GM12872 (cell line): ENCODE results near the gene CELSR1.

Experiments used
- TF ChIP-seq, protein P1 (sequence below): IDR thresholded peaks from 3 replicates; pipeline ENCODE4 v1.5.1; 2011; ENCODE audit warnings: low read depth, mild to moderate bottlenecking, low read length, moderate library complexity; ENCODE audit not compliant: insufficient read depth

The CELSR1 gene

DNA sequence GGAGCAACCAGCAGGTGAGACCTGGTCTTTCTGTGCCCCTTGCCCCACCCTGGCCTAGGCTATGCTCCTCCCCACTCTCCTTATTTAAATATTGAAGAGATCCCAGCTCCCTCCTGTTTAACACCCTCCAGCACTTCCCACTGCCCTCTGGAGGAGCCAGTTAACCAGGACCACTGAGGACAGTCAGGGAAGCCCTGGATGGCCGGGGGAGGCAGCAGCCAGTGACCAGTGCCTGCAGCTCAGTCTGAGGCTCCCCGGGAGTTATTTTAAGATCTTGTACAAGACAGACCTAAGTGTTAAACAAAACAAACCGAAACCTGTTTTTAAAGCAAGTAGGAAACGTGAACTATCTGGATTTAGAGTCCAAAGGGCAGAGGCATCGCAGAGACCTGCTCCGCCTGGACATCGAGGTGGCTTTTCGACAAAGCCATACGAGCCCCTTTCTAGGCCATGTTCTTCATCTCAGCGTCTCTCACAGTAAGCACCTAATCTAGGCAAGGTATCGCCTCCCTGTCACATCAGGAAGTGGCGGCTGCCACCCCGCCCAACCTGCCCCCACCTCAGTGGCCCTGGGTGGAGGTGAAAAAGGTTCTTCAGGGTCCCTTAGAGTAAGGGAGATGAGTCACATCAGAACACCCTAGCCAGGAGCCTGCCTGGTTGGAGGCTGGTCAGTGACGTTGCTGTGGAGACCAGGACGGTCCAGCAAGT lies 166.7 kb downstream of the CELSR1 start:
- TF ChIP-seq, protein P1, sequence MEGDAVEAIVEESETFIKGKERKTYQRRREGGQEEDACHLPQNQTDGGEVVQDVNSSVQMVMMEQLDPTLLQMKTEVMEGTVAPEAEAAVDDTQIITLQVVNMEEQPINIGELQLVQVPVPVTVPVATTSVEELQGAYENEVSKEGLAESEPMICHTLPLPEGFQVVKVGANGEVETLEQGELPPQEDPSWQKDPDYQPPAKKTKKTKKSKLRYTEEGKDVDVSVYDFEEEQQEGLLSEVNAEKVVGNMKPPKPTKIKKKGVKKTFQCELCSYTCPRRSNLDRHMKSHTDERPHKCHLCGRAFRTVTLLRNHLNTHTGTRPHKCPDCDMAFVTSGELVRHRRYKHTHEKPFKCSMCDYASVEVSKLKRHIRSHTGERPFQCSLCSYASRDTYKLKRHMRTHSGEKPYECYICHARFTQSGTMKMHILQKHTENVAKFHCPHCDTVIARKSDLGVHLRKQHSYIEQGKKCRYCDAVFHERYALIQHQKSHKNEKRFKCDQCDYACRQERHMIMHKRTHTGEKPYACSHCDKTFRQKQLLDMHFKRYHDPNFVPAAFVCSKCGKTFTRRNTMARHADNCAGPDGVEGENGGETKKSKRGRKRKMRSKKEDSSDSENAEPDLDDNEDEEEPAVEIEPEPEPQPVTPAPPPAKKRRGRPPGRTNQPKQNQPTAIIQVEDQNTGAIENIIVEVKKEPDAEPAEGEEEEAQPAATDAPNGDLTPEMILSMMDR = no peak

DNA sequence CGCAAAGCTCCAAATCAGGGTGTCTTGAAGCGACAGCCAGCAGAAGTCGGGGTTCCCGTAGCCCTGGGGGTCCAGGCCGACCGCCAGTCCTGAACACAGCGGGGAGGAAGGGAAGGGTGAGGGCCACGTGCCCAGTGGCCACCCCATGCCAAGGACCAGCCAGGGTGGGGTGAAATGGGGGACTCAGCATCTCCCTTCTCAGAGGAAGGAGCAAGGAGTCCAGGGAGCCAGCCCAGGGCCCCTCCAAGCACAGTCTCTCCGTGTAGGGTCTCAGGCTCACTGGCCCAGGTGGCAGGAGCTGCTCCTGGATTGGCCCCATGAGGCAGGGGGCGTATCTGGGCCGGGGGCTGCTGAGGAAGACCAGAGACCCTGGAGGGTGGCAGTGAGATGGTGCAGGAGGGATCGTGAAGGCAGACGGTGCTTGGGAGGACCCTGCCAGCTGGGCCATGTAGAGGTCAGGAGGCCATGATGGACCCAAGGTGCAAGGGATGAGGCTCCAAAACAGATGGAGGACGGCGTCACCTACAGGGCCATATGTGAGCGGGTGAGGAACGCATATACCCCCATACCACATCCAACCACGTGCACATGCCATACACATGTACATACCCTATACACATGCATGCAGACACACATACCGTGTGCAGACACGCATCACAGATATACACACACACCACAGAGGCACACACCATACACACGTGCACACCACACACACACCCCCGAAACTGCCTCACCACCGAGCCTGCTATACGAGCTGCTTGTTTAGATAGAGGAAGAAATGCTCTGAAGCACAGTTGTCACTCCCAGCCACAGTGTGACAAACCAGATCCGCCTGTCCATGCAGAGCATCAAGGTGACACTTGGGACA lies 167.5 kb downstream of the CELSR1 start:
- TF ChIP-seq, protein P1 = no peak

DNA sequence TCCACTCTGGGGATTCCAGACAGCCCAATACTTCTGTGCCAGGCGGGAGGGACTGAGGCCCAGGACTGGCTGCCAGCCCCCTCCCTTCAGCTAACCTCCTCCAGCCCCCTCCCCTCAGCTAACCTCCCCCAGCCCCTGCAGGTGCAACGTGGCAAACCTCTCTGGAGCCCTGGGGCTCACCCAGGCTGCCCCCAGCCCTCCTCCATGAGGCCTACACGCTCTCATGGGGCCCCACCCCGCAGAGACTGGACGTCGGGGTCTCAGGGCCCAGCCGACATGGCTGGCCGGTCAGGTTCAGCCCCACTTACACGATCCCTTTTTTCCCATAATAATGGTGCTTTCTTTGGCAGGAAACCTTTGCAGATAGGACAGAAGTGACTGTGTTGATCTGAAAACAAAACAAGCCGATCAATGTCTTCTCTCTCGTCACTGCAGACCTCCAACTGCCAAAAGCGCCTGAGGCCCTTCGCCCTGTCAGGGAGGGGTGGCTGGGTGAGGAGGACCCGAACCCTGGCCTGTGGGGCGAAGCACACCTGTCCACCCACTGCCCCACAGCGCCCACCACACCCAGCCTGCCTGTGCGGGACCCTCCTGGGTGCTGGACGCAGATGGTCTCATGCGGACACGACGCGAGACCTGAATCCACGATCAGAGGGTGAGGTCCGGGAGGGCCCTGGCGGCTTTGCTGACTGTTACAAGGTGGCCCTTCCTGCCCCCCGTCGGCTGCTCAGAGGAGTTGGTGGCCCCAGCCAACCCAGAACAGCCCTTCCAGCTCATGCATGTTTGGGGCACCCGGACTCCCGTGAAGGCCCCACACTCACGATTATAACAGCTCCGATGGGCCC lies 168.3 kb downstream of the CELSR1 start:
- TF ChIP-seq, protein P1 = no peak

DNA sequence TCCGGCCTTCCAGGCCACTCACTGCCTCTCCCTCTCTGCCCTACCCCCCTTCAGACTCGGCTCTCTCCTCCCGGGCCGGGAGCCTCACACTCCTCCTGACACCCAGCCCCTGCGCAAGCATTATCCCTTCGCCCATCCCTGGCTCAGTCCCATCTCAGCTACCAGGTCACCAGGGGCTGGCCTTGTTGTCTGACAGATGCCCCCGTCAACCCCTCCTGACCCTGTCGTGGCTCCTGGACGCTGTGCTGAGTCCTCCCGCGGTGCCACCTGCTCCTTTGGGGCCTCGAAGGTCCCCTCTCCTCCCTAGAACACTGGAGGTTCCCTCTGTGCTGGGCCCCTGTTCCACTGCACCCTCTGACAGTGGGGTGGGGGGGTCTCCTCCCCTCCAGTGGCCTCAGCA lies 169.0 kb downstream of the CELSR1 start:
- TF ChIP-seq, protein P1 = no peak

DNA sequence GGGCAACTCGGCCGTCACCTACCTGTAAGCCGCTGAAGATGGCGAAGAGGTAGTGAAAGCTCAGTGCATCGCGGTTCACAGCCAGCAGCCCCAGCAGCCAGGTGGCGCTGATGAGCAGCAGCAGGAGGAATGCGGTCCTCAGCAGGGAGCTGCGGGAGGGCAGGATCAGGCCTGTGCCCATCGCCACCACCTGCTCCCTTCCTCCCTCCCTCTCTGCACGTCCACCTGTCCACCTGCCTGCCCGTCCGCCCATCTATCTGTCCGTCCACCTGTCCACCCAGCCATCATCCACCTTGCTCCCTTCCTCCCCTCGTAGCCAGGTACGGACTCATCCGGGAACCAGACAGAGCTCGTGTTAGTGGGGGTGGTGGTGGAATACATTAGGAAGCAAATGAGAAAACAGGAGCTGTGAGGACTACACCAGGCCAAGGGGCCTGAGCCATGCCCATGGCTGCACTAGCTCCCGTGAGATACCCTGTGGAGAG lies 169.7 kb downstream of the CELSR1 start:
- TF ChIP-seq, protein P1 = peak; percentile 98

DNA sequence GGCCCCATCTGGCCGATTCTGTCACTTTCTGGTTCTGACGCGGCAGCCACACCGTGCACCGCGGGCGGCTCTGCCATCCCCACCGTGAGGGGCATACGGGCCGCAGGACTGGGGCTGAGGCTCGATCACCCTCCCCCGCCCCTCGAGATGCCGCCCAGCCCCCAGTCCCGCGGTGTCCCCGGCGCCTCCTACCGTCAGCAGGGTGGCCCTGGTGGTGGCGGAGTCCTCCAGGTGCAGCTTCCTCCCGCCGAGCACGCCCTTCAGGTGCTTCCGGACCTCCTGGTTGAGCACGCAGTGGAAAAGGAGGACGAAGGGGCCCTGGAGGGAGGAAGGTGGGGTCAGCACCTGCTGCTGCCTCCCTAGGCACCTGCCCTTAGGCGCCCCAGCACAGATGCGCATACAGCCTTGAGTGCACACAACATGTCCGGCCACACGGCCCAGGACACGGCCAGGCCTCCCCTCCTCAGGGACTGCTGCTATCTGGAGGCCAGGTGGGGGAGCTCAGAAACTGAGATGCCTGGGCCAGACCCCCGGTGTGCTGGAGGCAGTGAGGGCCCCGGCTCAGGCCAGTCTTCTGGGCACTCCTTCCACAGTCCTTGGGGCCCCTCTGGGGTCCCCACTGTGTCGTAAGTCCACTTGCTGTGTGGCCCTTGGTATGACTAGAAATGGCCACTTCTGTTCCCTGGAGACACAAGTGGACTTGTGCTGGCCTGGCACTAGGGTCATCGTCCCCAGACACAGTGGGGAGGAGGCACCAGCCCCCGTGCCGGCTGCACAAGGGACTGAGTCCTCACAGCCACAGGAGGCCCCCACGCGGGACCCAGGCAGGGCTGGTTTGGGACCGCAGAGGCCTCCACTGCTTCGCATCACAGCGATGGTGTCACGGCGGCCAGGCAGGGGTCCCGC lies 170.4 kb downstream of the CELSR1 start:
- TF ChIP-seq, protein P1 = no peak
